Suprapubic skin (tissue), 4 donors: ENCODE measurements around the gene DMGDH. TPM values are rescaled to one million over a fixed set of nuclear protein-coding genes. Genes with fewer than 3 reads are reported as not detected.

ENCODE experiments used
- DNase-seq, 2 donors: peaks; one replicate each; pipeline ENCODE4 v3.0.0-alpha.2; 2019; ENCODE audit warnings: low spot score in 2 of 2
- H3K27ac ChIP-seq: fragments of 200-600 bp; sonication (generic); one replicate; pipeline ENCODE4 v1.5.1; 2019
- H3K27me3 ChIP-seq: fragments of 200-600 bp; sonication (generic); one replicate; pipeline ENCODE4 v1.5.1; 2019
- H3K36me3 ChIP-seq: fragments of 200-600 bp; sonication (generic); one replicate; pipeline ENCODE4 v1.5.1; 2019
- H3K4me1 ChIP-seq: fragments of 200-600 bp; sonication (generic); one replicate; pipeline ENCODE4 v1.5.1; 2019
- H3K4me3 ChIP-seq: fragments of 200-600 bp; sonication (generic); one replicate; pipeline ENCODE4 v1.5.1; 2019; ENCODE audit warnings: mild to moderate bottlenecking
- H3K9me3 ChIP-seq: fragments of 200-600 bp; sonication (generic); one replicate; pipeline ENCODE4 v1.5.1; 2019
- CTCF ChIP-seq, 2 donors: fragments of 200-600 bp in 1 of 2; fragments of 450-650 bp in 1 of 2; sonication (generic) in 1 of 2; IDR thresholded peaks; one replicate each; pipeline ENCODE4 v1.5.1; 2016 to 2019; ENCODE audit warnings: antibody characterized with exemption in 2 of 2, mild to moderate bottlenecking in 1 of 2, moderate library complexity in 1 of 2
- EP300 ChIP-seq: sonication (generic); formaldehyde crosslinking; IDR thresholded peaks from one replicate; pipeline ENCODE4 v1.6.1; 2017; ENCODE audit warnings: antibody characterized with exemption
- POLR2A ChIP-seq, 2 donors: fragments of 450-650 bp; IDR thresholded peaks; one replicate each; pipeline ENCODE4 v1.6.1; 2017; ENCODE audit warnings: antibody characterized with exemption in 2 of 2, mild to moderate bottlenecking in 2 of 2, moderate library complexity in 2 of 2
- POLR2AphosphoS5 ChIP-seq, 3 donors: sonication (generic); formaldehyde crosslinking; IDR thresholded peaks; one replicate each; pipeline ENCODE4 v1.6.1; 2017; ENCODE audit warnings: antibody characterized with exemption in 3 of 3
- WGBS: methylation state at CpG from one replicate; pipeline ENCODE4 v1.1.5; 2018; 5-methylcytosine and 5-hydroxymethylcytosine counted together
- total RNA-seq, 4 donors: library from RNA; depleted of rRNA; stranded (reverse); fragments of >200 nt; gene quantifications; one replicate each; pipeline ENCODE4 v1.1.0, GENCODE V29; 2016

The DMGDH gene
- total RNA-seq, 4 donors from 2014 or later = 0.55 to 2.8 (median 1.1) TPM; not detected in 1

DNA sequence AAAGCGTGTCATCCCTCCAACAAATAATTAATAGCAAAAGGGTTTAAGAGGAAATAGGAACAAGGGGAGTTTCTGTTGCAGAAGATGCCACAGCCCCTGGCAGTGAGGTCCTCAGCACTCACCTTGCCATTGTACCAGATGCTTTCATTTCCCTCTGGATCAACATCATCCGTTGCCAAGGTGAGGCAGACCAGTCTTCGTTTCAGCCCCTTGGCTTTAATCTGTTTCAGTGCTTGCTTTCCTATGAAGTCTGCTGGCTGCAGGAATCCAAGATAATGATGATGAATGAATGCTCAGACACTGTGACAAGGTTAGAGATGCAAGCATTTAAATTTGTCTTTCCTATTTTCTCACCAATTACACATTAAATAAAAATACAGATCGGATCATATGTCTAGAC is 64.3 kb downstream of the DMGDH start:
- 57% methylated on average over 4 of the region's 4 CpGs for WGBS
- H3K4me1 ChIP-seq = no peaks in the 10 kb centered on the region
- TF ChIP-seq POLR2A (IDR thresholded peaks at IDR 0.05) (no peak), POLR2AphosphoS5 (IDR thresholded peaks at IDR 0.05) (no peak), CTCF (IDR thresholded peaks at IDR 0.05) (no peak), EP300 (no peak)
- no peak for DNase-seq
- no peaks in the 10 kb centered on the region for H3K27me3 ChIP-seq
- H3K36me3 ChIP-seq = no peaks in the 10 kb centered on the region
- no peak overlapping the region for H3K4me3 ChIP-seq
- H3K9me3 ChIP-seq = no peaks in the 10 kb centered on the region
- no peak overlapping the region for H3K27ac ChIP-seq

DNA sequence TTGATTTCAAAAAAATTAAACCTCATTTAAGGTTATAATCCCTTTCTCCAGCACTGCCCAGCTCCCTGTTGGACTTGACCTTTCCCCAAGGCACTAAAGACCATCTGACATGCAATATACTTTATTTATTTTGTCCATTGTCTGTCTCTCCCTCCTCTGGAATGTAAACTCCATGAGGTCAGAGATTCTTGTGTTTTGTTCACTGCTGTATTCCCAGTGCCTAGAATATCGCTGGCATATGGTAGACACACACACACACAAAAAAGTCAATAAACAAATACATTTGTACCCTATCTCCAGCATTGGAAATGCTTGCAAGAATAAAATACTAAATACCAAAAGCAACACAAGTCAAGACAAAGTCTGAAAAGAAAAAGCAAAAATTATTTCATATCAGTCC is 67.1 kb downstream of the DMGDH start:
- Histone ChIP-seq H3K27me3 (no peaks in the 10 kb centered on the region), H3K4me3 (no peak overlapping the region), H3K4me1 (no peaks in the 10 kb centered on the region), H3K9me3 (no peaks in the 10 kb centered on the region), H3K36me3 (no peaks in the 10 kb centered on the region), H3K27ac (no peak overlapping the region)
- TF ChIP-seq POLR2A (IDR thresholded peaks at IDR 0.05) = no peak
- TF ChIP-seq POLR2AphosphoS5 (IDR thresholded peaks at IDR 0.05) = no peak
- TF ChIP-seq EP300 = no peak
- TF ChIP-seq CTCF (IDR thresholded peaks at IDR 0.05) = no peak
- WGBS = 88% methylated on average over 1 of the region's 1 CpG
- DNase-seq = no peak

DNA sequence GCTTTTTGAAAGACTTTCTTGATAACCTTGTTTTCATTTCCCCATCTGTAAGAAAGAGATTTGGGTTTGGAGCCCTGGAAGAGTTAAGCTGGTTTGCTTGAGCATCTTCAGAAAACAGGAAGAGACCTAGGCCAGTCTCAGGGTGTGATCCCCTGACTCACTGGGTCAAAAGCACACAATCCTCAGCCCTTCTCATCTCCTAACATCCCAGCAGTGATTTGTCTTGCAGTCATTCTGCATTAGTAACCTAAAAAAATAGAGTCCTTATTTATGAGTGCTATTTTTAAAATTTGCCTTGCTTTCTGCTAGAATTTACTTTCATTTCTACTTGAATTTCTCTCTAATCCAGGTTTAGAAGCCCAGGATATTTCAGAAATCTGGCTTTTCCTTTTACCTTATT is 68.0 kb downstream of the DMGDH start:
- DNase-seq = no peak
- Histone ChIP-seq H3K4me1 (no peaks in the 10 kb centered on the region), H3K9me3 (no peaks in the 10 kb centered on the region), H3K4me3 (no peak overlapping the region), H3K36me3 (no peaks in the 10 kb centered on the region), H3K27ac (no peak overlapping the region), H3K27me3 (no peaks in the 10 kb centered on the region)
- TF ChIP-seq CTCF (IDR thresholded peaks at IDR 0.05) (no peak), EP300 (no peak), POLR2AphosphoS5 (IDR thresholded peaks at IDR 0.05) (no peak), POLR2A (IDR thresholded peaks at IDR 0.05) (no peak)

- H3K4me3 ChIP-seq = no peak overlapping the region
- DNase-seq = no peak
Measured at GRCh38 chr5:78997090-78997489, 72.4 kb downstream of the DMGDH start.

GRCh38 chr5:78995521-78996007 is 73.9 kb downstream of the DMGDH start:
- no peaks in the 10 kb centered on the region for H3K36me3 ChIP-seq
- H3K4me1 ChIP-seq = no peaks in the 10 kb centered on the region
- TF ChIP-seq POLR2A (IDR thresholded peaks at IDR 0.05) = no peak
- no peak for TF ChIP-seq CTCF (IDR thresholded peaks at IDR 0.05)
- TF ChIP-seq POLR2AphosphoS5 (IDR thresholded peaks at IDR 0.05) = no peak
- TF ChIP-seq EP300 = no peak
- H3K9me3 ChIP-seq = no peaks in the 10 kb centered on the region
- no peaks in the 10 kb centered on the region for H3K27me3 ChIP-seq
- WGBS = 81% methylated on average over 2 of the region's 2 CpGs
- no peak overlapping the region for H3K27ac ChIP-seq
- no peak for DNase-seq
- no peak overlapping the region for H3K4me3 ChIP-seq

More at GRCh38 chr5:78997090-78997489, 72.4 kb downstream of the DMGDH start:
- H3K27me3 ChIP-seq = no peaks in the 10 kb centered on the region
- H3K4me1 ChIP-seq = no peaks in the 10 kb centered on the region
- 96% methylated on average over 2 of the region's 2 CpGs for WGBS
- no peak overlapping the region for H3K27ac ChIP-seq
- no peaks in the 10 kb centered on the region for H3K9me3 ChIP-seq
- TF ChIP-seq POLR2A (IDR thresholded peaks at IDR 0.05) (no peak), CTCF (IDR thresholded peaks at IDR 0.05) (no peak), POLR2AphosphoS5 (IDR thresholded peaks at IDR 0.05) (no peak)
- H3K36me3 ChIP-seq = no peaks in the 10 kb centered on the region
